Embryonic facial prominence (tissue), 1 donor: ENCODE measurements around the gene INPP4A.
"Not testable (repeated sequence)": the region's sequence is repeated elsewhere in the genome, so short reads cannot be mapped to it uniquely, and the experiment has no call there.

ENCODE experiments used
- DNase-seq: peaks from one replicate; pipeline ENCODE4 v3.0.0-alpha.2; 2016; ENCODE audit errors: extremely low spot score

Gene INPP4A

GRCh38 chr2:98444436-98445176 lies at the start of gene INPP4A:
Gene INPP4A, plus strand, starts transcription at chr2:98444858. Its CDS starts 75,191 bp downstream, at chr2:98520049.
- DNase-seq, result peak; percentile 10

- no peak for DNase-seq
Measured at GRCh38 chr2:98395977-98396376, 48.7 kb upstream of the INPP4A start.

DNA sequence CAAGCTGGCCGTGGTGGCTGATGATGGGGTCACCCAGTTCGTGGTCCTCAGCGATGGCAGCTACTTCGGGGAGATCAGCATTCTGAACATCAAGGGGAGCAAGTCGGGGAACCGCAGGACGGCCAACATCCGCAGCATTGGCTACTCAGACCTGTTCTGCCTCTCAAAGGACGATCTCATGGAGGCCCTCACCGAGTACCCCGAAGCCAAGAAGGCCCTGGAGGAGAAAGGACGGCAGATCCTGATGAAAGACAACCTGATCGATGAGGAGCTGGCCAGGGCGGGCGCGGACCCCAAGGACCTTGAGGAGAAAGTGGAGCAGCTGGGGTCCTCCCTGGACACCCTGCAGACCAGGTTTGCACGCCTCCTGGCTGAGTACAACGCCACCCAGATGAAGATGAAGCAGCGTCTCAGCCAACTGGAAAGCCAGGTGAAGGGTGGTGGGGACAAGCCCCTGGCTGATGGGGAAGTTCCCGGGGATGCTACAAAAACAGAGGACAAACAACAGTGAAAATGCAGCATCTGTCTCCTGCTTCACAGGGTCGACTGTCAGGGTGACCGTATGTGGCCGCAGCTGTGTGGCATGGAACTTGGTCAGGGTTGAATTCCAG lies 47.8 kb upstream of the INPP4A start:
- no peak for DNase-seq

DNA sequence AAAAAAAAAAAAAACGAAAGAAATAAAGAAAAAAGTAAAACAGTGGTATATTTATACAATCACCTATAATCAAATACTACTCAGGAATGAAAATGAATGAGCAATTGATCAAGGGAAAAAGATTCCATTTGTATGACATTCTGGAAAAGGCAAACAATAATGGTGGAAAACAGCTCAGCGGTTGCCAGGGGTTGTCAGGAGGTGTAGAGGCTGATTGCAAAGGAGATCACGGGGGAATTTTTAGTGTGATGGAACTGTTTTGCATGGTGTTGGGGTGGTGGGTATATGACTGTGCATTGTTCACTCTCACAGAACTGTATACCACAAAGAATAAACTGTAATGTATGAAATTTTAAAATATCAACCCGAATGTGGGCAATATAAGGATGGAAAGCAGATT lies 45.5 kb upstream of the INPP4A start:
- no peak for DNase-seq

DNA sequence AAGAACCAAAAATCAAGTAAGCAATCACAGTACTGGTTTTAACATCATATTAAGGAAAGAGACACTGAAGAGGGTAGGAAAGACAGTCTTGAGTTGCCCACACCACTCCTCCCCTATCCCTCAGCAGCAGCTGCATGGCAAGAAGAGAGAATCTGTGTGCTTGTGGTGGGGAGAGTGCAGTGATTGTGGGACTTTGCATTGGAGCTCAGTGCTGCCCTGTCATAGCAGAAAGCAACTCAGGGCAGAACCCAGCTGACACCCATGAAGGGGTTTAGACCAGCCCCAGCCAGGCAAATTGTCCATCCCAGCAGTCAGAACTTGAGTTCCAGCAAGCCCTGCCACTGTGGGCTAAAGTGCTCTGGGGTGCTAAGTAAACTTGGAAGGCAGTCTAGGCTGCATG lies 40.8 kb upstream of the INPP4A start:
- no peak for DNase-seq

- no peak for DNase-seq
Measured at GRCh38 chr2:98404556-98405250, 40.0 kb upstream of the INPP4A start.

- no peak for DNase-seq
Measured at GRCh38 chr2:98405301-98405700, 39.4 kb upstream of the INPP4A start.

DNA sequence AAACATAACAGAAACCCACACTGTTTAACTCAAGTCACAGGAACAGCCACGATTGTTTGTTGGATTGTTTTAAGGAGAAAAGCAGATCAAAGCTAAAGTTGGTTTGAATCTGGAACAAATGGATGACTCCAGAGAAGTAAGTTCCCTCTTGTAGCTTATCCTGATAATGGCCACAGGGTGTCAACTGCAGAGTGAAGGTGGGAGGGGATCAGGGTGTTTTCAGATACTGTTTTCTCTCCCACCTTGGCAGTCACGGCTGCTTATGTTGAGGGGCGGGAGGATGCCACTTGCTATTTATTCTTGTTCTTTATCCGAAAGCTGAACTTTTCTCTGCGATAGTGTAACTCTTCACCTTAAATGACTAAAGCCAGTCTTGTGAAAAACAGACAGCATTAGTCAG lies 36.5 kb upstream of the INPP4A start:
- no peak for DNase-seq

DNA sequence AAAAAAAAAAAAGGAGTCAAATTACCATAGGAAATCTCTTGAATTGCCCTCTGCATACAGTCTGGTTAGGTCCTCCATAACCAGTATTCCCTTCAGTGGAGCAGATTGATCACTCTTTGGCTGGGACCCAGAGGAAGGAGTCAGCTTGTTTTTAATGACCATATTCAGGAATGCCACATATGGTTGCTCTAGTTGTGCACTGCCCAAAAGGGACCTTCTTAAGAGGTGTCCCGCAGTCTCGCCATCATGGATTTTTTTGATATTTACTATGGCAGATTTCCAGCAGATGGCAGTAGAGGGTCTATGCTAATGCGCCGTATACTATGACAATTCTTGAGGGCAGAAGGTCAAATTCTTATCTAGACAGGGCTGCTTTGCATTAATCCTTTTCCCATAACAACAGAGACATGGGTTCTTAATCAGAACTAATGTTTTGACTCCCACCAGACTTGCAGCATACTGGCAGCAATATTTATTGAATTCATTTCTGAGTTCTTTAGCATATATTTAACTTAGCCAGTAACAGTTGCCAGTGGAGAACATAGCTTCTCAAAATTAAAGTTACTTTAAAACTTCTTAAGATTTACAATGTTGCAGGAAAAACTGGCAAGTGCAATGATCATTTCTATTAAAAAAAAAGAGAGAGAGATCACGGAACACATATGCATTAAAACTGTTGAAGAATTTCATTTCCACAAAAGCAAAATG lies 31.8 kb upstream of the INPP4A start:
- DNase-seq, result no peak

GRCh38 chr2:98414246-98414645 lies 30.4 kb upstream of the INPP4A start:
- not testable (repeated sequence) for DNase-seq

GRCh38 chr2:98415719-98416248 lies 28.9 kb upstream of the INPP4A start:
- not testable (repeated sequence) for DNase-seq

GRCh38 chr2:98416383-98417159 lies 28.1 kb upstream of the INPP4A start:
- no peak for DNase-seq

- DNase-seq, result no peak
Measured at GRCh38 chr2:98419544-98419943, 25.1 kb upstream of the INPP4A start.

DNA sequence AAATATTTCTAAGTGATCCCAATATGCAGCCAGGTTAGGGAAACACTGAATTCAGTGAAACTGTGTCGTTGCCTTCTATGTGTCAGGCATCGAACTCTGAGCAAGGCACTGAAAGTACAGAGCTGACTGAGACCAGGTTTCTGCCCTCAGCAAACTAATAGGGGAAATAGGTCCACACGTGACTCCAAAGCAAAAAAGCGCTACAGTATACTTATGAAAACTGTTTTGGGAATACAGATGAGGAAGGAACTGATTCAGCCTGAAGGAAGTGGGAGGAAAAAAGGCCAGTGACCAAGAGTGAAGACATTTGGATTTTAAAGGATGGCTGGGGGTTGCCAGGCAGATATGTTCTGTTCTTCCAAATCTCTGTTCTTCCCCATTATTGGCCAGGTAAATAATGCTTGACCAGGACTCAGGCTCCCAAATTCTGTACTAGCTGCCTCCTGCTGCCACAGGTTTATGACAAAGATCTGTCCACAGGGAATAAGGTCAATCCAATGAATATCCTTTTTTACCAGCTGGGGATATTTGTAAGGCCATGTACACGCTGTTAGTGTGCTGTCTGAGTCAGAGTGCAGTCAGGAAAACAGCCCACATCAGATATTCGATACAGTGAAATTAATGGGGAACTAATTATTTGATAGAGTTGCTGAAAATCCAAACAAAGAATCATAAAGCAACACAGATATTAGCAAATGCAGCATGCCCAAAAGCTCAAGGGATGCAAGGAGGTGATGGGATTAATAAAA lies 24.5 kb upstream of the INPP4A start:
- DNase-seq, result no peak

DNA sequence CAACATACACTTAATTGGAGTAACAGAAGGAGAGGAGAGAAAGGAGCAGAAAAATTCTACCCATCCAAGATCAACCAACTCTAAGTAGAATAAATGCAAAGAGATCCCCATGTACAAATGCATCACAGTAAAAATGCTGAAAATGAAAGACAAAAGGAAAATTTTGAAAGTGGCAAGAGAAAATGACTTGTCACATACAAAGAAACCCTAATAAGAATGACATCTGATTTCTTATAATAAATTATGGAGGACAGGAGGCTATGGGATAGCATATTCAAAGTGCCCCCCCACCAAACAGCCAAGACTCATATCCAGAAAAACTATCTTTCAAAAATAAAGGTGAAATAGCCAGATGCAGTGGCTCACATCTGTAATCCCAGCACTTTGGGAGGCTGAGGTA lies 22.2 kb upstream of the INPP4A start:
- no peak for DNase-seq

DNA sequence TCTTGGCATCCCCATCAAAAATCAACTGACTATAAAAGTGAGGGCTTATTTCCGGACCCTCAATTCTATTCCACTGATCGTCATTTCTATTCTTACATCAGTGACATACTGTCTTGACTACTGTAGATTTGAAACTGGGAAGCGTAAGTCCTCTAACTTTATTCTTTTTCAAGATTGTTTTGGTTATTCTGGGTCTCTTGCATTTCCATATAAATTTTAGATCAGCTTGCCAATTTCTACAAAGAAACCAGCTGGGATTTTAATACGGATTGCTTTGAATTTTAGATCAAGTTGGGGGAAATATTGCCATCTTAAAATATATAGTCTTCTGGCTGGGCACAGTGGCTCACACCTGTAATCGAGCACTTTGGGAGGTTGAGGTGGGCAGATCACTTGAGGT lies 17.9 kb upstream of the INPP4A start:
- no peak for DNase-seq

GRCh38 chr2:98432145-98432544 lies 12.5 kb upstream of the INPP4A start:
- DNase-seq, result no peak

DNA sequence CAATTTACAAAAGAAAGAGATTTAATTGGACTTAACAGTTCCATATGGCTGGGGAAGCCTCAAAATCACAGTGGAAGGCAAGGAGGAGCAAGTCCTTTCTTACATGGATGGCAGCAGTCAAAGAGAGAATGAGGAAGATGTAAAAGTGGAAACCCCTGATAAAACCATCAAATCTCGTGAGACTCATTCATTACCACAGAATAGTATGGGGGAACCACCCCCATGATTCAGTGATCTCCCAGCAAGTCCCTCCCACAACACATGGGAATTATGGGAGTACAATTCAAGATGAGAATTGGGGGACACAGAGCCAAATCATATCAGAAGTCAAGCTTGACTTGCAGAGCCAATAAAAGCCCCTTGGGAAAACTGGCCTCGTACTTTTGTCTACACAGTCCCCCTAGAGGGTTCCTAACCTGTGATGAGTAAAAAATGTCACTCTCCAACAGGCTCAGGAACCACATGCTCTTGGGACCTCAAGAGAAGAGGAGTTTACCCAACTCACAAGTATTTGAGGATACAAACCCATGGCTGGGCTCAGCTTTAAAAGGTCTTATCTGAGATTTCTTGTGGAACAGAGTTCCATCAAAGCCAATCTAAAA lies 11.2 kb upstream of the INPP4A start:
- no peak for DNase-seq

GRCh38 chr2:98434492-98434891 lies 10.2 kb upstream of the INPP4A start:
- no peak for DNase-seq

GRCh38 chr2:98435670-98436069 lies 9.0 kb upstream of the INPP4A start:
- not testable (repeated sequence) for DNase-seq
